Gastroesophageal sphincter (tissue), 3 donors: ENCODE measurements around the gene USHBP1.

ENCODE experiments used
- CTCF ChIP-seq, 4 experiments: fragments of 200-600 bp in 2 of 4; fragments of 450-650 bp in 2 of 4; sonication (generic) in 1 of 4; IDR thresholded peaks; one replicate each; pipeline ENCODE4 v1.5.1; 2017 to 2019; ENCODE audit warnings: antibody characterized with exemption in 4 of 4, mild to moderate bottlenecking in 2 of 4, moderate library complexity in 2 of 4
- EP300 ChIP-seq: sonication (generic); formaldehyde crosslinking; IDR thresholded peaks from one replicate; pipeline ENCODE4 v1.6.1; 2017; ENCODE audit warnings: antibody characterized with exemption, mild to moderate bottlenecking

- TF ChIP-seq EP300 = no peak
- no peak for TF ChIP-seq CTCF (IDR thresholded peaks at IDR 0.05)
These were observed 29.6 kb downstream of the USHBP1 start for GRCh38 chr19:17234911-17235299.
